ENCODE data around the gene STRN4.

DNA sequence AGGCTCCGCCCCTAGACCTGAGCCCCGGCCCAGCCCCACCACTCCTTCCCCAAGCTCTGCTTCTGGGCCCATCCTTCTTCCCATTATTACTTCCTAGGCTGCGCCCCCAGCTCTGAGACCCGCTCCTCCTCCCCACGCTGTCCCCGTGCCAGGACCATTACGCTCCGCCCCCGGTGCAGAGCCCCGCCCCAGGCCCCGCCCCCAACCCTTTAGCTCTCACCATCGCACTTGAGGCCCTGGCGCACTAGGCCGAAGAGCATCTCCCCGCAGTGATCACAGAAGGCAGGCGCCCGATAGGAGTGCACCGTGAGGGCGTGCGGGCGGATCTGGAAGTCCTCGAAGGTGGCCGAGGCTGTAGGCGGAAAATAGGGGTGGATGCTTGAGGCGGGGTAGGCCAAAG lies 35.6 kb downstream of the STRN4 start:
- TF ChIP-seq, protein P1, sequence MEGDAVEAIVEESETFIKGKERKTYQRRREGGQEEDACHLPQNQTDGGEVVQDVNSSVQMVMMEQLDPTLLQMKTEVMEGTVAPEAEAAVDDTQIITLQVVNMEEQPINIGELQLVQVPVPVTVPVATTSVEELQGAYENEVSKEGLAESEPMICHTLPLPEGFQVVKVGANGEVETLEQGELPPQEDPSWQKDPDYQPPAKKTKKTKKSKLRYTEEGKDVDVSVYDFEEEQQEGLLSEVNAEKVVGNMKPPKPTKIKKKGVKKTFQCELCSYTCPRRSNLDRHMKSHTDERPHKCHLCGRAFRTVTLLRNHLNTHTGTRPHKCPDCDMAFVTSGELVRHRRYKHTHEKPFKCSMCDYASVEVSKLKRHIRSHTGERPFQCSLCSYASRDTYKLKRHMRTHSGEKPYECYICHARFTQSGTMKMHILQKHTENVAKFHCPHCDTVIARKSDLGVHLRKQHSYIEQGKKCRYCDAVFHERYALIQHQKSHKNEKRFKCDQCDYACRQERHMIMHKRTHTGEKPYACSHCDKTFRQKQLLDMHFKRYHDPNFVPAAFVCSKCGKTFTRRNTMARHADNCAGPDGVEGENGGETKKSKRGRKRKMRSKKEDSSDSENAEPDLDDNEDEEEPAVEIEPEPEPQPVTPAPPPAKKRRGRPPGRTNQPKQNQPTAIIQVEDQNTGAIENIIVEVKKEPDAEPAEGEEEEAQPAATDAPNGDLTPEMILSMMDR (IDR thresholded peaks at IDR 0.05; ENCODE audit: low read length) = no peak
- TF ChIP-seq EZH2 (optimal IDR thresholded peaks at IDR 0.05; ENCODE audit: low read depth, low read length) (no peak), EZH2phosphoT487 (IDR thresholded peaks at IDR 0.05; ENCODE audit: low read length) (no peak)

Measured in MM.1S (cell line).